Pancreas (tissue), 10 donors: ENCODE measurements around the gene BANF1. TPM values are rescaled to one million over a fixed set of nuclear protein-coding genes. Genes with fewer than 3 reads are reported as not detected.
A peak's percentile ranks its signal among the peaks of the same experiment; 100 is the strongest.

Experiments
- ATAC-seq, 4 donors: fragments of 200-7000 bp; cut with Tn5 transposase; one replicate each; pipeline versions ENCODE4 v1.8.0 to v1.9.1; 2020; ENCODE audit warnings: mild to moderate bottlenecking in 4 of 4, moderate library complexity in 4 of 4
- DNase-seq, 6 donors: peaks; one replicate each; pipeline ENCODE4 v3.0.0-alpha.2; 2020
- FAIRE-seq: peaks from 2 replicates; lab custom pipeline; 2012; peaks lifted over from hg19 to GRCh38; lab: Jason Lieb, UNC
- H3K27ac ChIP-seq, 4 donors: fragments of 200-600 bp; sonication (generic); 1 replicate in 3 of 4; 2 replicates in 1 of 4; pipeline versions ENCODE4 v1.5.0 to v1.8.0; 2020
- H3K27me3 ChIP-seq, 4 donors: fragments of 200-600 bp; one replicate each; pipeline ENCODE4 v1.8.0; 2021
- H3K36me3 ChIP-seq, 3 donors: fragments of 200-600 bp; sonication (generic) in 1 of 3; one replicate each; pipeline versions ENCODE4 v1.5.0 to v1.8.0; 2020 to 2021
- H3K4me1 ChIP-seq, 3 donors: fragments of 200-600 bp; one replicate each; pipeline ENCODE4 v1.8.0; 2021
- H3K4me3 ChIP-seq, 4 donors: fragments of 200-600 bp; sonication (generic) in 2 of 4; one replicate each; pipeline versions ENCODE4 v1.5.0 to v1.8.0; 2020 to 2021
- H3K9me3 ChIP-seq, 4 donors: fragments of 200-600 bp; one replicate each; pipeline ENCODE4 v1.8.0; 2021
- WGBS, 2 donors: extraction: QIAGEN DNeasy Blood & Tissue Kit; methylation state at CpG; one replicate each; pipeline ENCODE4 v1.1.7; 2013; 5-methylcytosine and 5-hydroxymethylcytosine counted together
- intact Hi-C, 3 donors: fragments of 100-400 bp; cut with DNase I; formaldehyde crosslinking; loops; one replicate each; pipeline versions ENCODE4 v1.11.1 to v1.14.2; 2022
- polyA plus RNA-seq, 2 donors: library from polyadenylated mRNA; stranded (reverse); fragments of 200-250 nt; gene quantifications; one replicate each; pipeline ENCODE4 v1.2.3, GENCODE V29; 2013
- total RNA-seq, 6 donors: library from RNA; stranded (reverse); fragmentation: NEBNext Ultra II Directional in 4 of 6; extraction: Animal tissue kit (Norgen Biotek cat#: 25700) in 4 of 6; gene quantifications; one replicate each; pipeline versions ENCODE4 v1.2.1 to v1.2.4, GENCODE V29; 2021 to 2023
- TF ChIP-seq, protein P1 (sequence below), 4 donors: fragments of 200-600 bp; sonication (generic) in 3 of 4; IDR thresholded peaks; one replicate each; pipeline versions ENCODE4 v1.5.0 to v1.8.0; 2021; ENCODE audit warnings: antibody characterized with exemption in 4 of 4
- donor health status: healthy with polysubstance abuse.
- donor health status: DM: no; HTN: no; CAD: no; lungs with moderate emphysema.
- donor health status: DM: no; HTN: no; CAD: no.
- donor health status: control.
- donor health status: control.
- donor health status: Bipolar disorder and iron deficiency.
- donor health status: DM: yes; HTN: yes; CAD: no.
- donor health status: DM: no; HTN: no; CAD: no.
- donor health status: DM: no; HTN: no; CAD: no.
- donor health status: DM: yes; HTN: yes; CAD: no.

Gene BANF1
- total and polyA plus RNA-seq, 8 donors = 47.5 to 146 (median 84.0) TPM

DNA sequence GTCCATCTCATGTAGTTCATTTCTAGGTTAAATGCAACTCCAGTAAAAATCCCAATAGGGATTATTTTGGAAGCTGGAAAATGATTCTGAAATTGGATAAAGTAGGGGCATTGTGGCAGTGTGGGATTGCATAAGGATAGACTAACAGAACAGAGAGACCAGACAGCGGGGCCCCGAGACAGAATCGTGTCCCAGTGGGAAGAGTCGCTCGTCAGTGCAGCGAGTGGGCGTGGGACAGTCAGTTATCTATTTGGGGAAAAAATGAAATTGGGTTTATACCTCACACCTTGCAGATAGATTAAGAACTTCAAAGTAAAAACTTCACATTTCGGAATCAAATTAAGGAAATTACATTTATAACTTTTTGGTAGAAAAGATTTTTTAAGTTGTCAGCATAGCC is 30.2 kb upstream of the BANF1 start:
- H3K4me3 ChIP-seq = no peak overlapping the region
- no peak for DNase-seq
- no peak for ATAC-seq
- intact Hi-C loops = no loop called here
- FAIRE-seq = no peak
- no peaks in the 10 kb centered on the region for H3K4me1 ChIP-seq
- no peak overlapping the region for H3K27ac ChIP-seq
- peaks cover 0 to 18% (median 16%) of the 10 kb centered on the region in 3 donors for H3K36me3 ChIP-seq
- H3K9me3 ChIP-seq = no peaks in the 10 kb centered on the region
- H3K27me3 ChIP-seq = no peaks in the 10 kb centered on the region
- TF ChIP-seq, protein P1, sequence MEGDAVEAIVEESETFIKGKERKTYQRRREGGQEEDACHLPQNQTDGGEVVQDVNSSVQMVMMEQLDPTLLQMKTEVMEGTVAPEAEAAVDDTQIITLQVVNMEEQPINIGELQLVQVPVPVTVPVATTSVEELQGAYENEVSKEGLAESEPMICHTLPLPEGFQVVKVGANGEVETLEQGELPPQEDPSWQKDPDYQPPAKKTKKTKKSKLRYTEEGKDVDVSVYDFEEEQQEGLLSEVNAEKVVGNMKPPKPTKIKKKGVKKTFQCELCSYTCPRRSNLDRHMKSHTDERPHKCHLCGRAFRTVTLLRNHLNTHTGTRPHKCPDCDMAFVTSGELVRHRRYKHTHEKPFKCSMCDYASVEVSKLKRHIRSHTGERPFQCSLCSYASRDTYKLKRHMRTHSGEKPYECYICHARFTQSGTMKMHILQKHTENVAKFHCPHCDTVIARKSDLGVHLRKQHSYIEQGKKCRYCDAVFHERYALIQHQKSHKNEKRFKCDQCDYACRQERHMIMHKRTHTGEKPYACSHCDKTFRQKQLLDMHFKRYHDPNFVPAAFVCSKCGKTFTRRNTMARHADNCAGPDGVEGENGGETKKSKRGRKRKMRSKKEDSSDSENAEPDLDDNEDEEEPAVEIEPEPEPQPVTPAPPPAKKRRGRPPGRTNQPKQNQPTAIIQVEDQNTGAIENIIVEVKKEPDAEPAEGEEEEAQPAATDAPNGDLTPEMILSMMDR (IDR thresholded peaks at IDR 0.05) = no peak
- 95 to 97% methylated on average over 8 of the region's 8 CpGs for WGBS, 2 donors

DNA sequence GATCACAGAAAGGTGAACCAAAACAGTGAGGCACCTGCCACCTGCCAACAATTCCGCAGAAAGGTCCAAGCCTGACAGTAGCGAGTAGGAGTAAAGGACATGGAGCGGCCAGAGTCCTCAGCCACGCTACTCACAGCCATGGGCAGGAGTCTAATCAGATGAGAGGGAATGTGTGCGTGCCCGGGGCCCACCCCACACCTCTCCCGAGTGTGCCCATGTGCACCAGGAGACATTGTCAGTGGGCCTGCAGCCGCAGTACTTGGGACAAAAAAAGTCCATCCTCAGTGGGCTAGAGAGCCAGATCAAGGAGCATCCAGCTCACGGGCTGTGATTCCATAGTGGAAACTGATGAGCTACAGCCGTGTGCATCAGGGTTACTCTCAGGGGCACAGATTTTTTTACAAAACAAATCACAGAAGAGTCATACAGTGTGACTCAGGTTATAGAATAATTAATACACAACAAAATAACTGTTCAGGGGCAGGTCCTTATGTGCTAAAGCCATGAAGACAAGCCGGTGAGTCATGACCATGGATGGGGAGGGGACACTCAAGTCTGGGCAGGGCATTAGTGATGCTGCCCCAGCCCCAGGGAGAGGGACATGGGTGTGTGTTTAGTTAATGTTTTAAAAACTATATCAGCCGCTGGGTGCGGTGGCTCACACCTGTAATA is 28.7 kb upstream of the BANF1 start:
- DNase-seq = no peak
- intact Hi-C loops = no loop called here
- no peak for ATAC-seq
- Histone ChIP-seq H3K27me3 (no peaks in the 10 kb centered on the region), H3K4me3 (no peak overlapping the region), H3K36me3 (peaks cover 4 to 24% (median 19%) of the 10 kb centered on the region in 3 donors), H3K27ac (no peak overlapping the region), H3K9me3 (no peaks in the 10 kb centered on the region), H3K4me1 (no peaks in the 10 kb centered on the region)
- 93 to 96% methylated on average over 13 of the region's 13 CpGs for WGBS, 2 donors
- FAIRE-seq = no peak
- TF ChIP-seq, protein P1 (IDR thresholded peaks at IDR 0.05) = no peak

DNA sequence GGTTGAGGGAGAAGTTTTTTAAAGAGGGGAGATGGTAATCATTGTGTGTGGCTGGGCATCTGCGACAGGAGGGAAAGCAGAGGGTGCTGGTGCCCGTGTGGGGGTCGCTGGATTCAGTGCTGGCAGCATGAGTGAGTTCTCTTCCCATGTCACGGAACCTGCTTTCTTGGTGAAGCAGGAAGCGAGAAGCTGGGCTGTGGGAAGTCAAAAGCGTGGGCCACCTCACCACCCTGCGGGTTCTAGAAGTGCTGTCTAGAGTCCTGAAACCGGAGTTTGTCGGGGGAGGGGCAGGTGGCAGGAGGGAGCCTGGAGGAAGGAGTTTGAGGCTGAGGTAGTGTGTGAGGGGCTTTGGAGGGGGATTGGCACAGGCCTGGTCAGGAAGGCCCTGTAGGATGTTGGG is 26.5 kb upstream of the BANF1 start:
- no peak for ATAC-seq
- intact Hi-C loops = no loop called here
- TF ChIP-seq, protein P1 (IDR thresholded peaks at IDR 0.05) = no peak
- 95 to 96% methylated on average over 9 of the region's 9 CpGs for WGBS, 2 donors
- FAIRE-seq = no peak
- H3K36me3 ChIP-seq = peaks cover 4 to 23% (median 22%) of the 10 kb centered on the region in 3 donors
- H3K9me3 ChIP-seq = no peaks in the 10 kb centered on the region
- H3K4me1 ChIP-seq = no peaks in the 10 kb centered on the region
- H3K27me3 ChIP-seq = no peaks in the 10 kb centered on the region
- DNase-seq = peak in 1 of 6 donors; percentile 28
- H3K27ac ChIP-seq = no peak overlapping the region
- no peak overlapping the region for H3K4me3 ChIP-seq

DNA sequence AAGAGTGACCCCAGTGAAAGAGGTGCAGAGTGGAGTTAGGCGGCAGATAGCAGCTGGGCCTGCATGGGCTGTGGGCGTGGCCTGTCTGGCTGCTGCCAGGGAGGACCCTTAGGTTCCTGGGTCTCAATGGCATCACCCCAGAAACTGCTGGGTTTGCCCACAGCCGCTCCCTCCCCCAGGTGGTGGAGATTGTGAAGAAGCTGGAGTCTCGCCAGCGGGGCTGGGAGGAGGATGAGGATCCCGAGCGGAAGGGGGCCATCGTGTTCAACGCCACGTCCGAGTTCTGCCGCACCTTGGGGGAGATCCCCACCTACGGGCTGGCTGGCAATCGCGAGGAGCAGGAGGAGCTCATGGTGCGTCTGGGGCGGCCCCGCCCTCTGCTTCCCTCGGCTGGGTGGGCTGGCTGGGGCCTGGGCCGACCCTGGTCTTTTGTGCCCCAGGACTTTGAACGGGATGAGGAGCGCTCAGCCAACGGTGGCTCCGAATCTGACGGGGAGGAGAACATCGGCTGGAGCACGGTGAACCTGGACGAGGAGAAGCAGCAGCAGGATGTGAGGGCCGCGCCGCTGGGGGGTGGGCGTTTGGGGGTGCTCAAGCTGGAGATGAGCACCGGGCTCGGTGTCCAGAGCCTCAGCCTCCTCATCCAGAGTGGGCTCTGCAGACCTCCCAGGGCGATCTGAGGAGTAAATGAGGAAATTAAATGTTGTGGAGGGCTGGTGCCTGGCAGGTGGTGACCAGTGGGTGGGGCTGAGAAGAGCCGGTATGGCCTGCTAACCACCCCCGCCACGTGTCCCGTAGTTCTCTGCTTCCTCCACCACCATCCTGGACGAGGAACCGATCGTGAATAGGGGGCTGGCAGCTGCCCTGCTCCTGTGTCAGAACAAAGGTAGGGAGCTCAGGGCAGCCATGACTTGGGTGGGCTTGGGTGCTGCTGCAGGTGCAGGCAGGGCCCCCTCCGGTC is 25.8 kb upstream of the BANF1 start:
- Histone ChIP-seq H3K4me3 (no peak overlapping the region), H3K36me3 (peaks cover 4 to 23% (median 22%) of the 10 kb centered on the region in 3 donors), H3K27me3 (no peaks in the 10 kb centered on the region), H3K4me1 (no peaks in the 10 kb centered on the region), H3K9me3 (no peaks in the 10 kb centered on the region), H3K27ac (no peak overlapping the region)
- intact Hi-C loops = no loop called here
- ATAC-seq (peak in 1 of 4 donors; percentile 3), FAIRE-seq (no peak), DNase-seq (peak in 1 of 6 donors; percentile 74)
- WGBS, 2 donors = 86 to 89% methylated on average over 42 to 43 of the region's 43 CpGs
- TF ChIP-seq, protein P1 (IDR thresholded peaks at IDR 0.05) = no peak
